Testis (tissue), 2 donors: ENCODE measurements around the gene NAT16.

ENCODE experiments used
- CTCF ChIP-seq, 3 experiments: fragments of 450-650 bp in 2 of 3; fragments of 200-600 bp in 1 of 3; sonication (generic) in 1 of 3; IDR thresholded peaks; one replicate each; pipeline ENCODE4 v1.5.1; 2016 to 2019; ENCODE audit warnings: antibody characterized with exemption in 3 of 3, mild to moderate bottlenecking in 2 of 3, moderate library complexity in 1 of 3
- POLR2A ChIP-seq: fragments of 450-650 bp; IDR thresholded peaks from one replicate; pipeline ENCODE4 v1.6.1; 2017; ENCODE audit warnings: antibody characterized with exemption, mild to moderate bottlenecking, moderate library complexity

- TF ChIP-seq CTCF (IDR thresholded peaks at IDR 0.05) (no peak), POLR2A (no peak)
These were observed 36.1 kb upstream of the NAT16 start for GRCh38 chr7:101216001-101216859.
